Fibroblast of lung (primary cell): Measurements from ENCODE around the gene IGLL1. TPM values are rescaled to one million over a fixed set of nuclear protein-coding genes. Genes with fewer than 3 reads are reported as not detected.
"Not testable (repeated sequence)": the region's sequence is repeated elsewhere in the genome, so short reads cannot be mapped to it uniquely, and the experiment has no call there.

Source experiments
- DNase-seq, 2 donors: peaks; one replicate each; pipeline versions ENCODE4 v3.0.0 to v3.0.0-alpha.2; 2010; ENCODE audit warnings: low read depth in 2 of 2
- H2AFZ ChIP-seq: 2 replicates; pipeline ENCODE4 v1.5.1; 2012; ENCODE audit warnings: low read length, control low read depth, inconsistent platforms
- H3K27ac ChIP-seq: 2 replicates; pipeline ENCODE4 v1.5.1; 2011; ENCODE audit warnings: low read length, control low read depth; ENCODE audit not compliant: insufficient read depth
- H3K27me3 ChIP-seq: 2 replicates; pipeline ENCODE4 v1.5.1; 2011; ENCODE audit warnings: mild to moderate bottlenecking, low read length; ENCODE audit not compliant: control insufficient read depth, insufficient read depth
- H3K36me3 ChIP-seq: 2 replicates; pipeline ENCODE4 v1.5.1; 2011; ENCODE audit warnings: low read length; ENCODE audit not compliant: control insufficient read depth, insufficient read depth
- H3K4me1 ChIP-seq: 2 replicates; pipeline ENCODE4 v1.5.1; 2011; ENCODE audit warnings: low read length; ENCODE audit not compliant: control insufficient read depth, insufficient read depth; ENCODE audit errors: extremely low read depth
- H3K4me2 ChIP-seq: 2 replicates; pipeline ENCODE4 v1.5.1; 2011; ENCODE audit warnings: low read length, control low read depth; ENCODE audit not compliant: insufficient read depth; ENCODE audit errors: extremely low read depth
- H3K4me3 ChIP-seq, 4 experiments: fragments of 200-600 bp in 1 of 4; sonication (generic) in 1 of 4; replicated peaks in 1 of 4; 2 replicates each; pipeline ENCODE4 v1.5.1; 2011 to 2016; ENCODE audit warnings: low read length in 4 of 4, low read depth in 3 of 4, mild to moderate bottlenecking in 3 of 4, control low read depth in 2 of 4, inconsistent platforms in 1 of 4, mixed read lengths in 1 of 4; ENCODE audit not compliant: insufficient read depth in 1 of 4; ENCODE audit errors: control extremely low read depth in 1 of 4
- H3K79me2 ChIP-seq: 2 replicates; pipeline ENCODE4 v1.5.1; 2012; ENCODE audit warnings: mild to moderate bottlenecking, low read length, inconsistent platforms; ENCODE audit not compliant: control insufficient read depth, insufficient read depth
- H3K9ac ChIP-seq: 2 replicates; pipeline ENCODE4 v1.5.1; 2011; ENCODE audit warnings: mild to moderate bottlenecking, low read length, control low read depth; ENCODE audit not compliant: insufficient read depth
- H3K9me3 ChIP-seq: 2 replicates; pipeline ENCODE4 v1.5.1; 2012; ENCODE audit warnings: low read depth, low read length; ENCODE audit not compliant: control insufficient read depth, insufficient read depth
- H4K20me1 ChIP-seq: 2 replicates; pipeline ENCODE4 v1.5.1; 2011; ENCODE audit warnings: low read length; ENCODE audit not compliant: control insufficient read depth, insufficient read depth; ENCODE audit errors: extremely low read depth
- CTCF ChIP-seq, 2 donors: IDR thresholded peaks in 1 of 2; conservative IDR thresholded peaks in 1 of 2; 1 replicate in 1 of 2; 2 replicates in 1 of 2; pipeline ENCODE4 v1.5.1; 2011 to 2012; ENCODE audit warnings: low read length in 2 of 2, control low read depth in 1 of 2, inconsistent platforms in 1 of 2, low read depth in 1 of 2, mild to moderate bottlenecking in 1 of 2
- EZH2 ChIP-seq: IDR thresholded peaks from 2 replicates; pipeline ENCODE4 v1.5.1; 2012; ENCODE audit warnings: low read length, control low read depth, mild to moderate bottlenecking; ENCODE audit errors: missing control alignments
- polyA plus RNA-seq, 2 donors: library from polyadenylated mRNA; depleted of rRNA in 1 of 2; stranded (reverse) in 1 of 2; unstranded in 1 of 2; fragments of >200 nt; gene quantifications; 2 replicates each; pipeline ENCODE4 v1.2.1, GENCODE V29; 2011 to 2012; ENCODE audit warnings: missing spikeins in 1 of 2
- total RNA-seq: library from RNA; depleted of rRNA; stranded (reverse); fragments of >200 nt; gene quantifications from 2 replicates; pipeline ENCODE4 v1.2.1, GENCODE V29; 2014

IGLL1 gene
- total and polyA plus RNA-seq, 2 donors (not counting 1 experiment from before 2014, with no cell fraction given) = not detected

DNA sequence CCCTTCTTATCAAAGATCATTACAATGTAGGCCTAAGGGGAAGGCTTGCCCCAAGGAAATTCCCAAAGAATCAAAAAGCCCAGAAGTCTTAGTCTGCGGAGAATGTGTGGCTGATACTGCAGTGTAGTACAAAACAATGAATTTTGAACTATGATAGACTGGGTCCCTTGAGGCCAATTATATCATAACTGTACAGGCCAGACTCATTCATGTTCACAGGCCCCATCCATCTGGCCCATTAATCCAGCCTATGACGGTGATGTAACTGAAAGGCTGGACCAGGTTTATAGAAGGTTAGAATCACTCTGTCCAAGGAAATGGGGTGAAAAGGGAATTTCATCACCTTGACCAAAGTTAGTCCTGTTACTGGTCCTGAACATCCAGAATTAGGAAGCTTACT lies 35.2 kb downstream of the IGLL1 start:
- Histone ChIP-seq H3K4me3 (no peak overlapping the region), H4K20me1 (no peaks in the 10 kb centered on the region), H3K36me3 (no peaks in the 10 kb centered on the region), H3K27me3 (no peaks in the 10 kb centered on the region), H3K4me1 (no peaks in the 10 kb centered on the region), H3K9me3 (no peaks in the 10 kb centered on the region), H3K79me2 (no peaks in the 10 kb centered on the region), H3K27ac (no peak overlapping the region), H3K9ac (no peak overlapping the region), H3K4me2 (no peak overlapping the region), H2AFZ (no peak overlapping the region)
- TF ChIP-seq EZH2 (no peak), CTCF (conservative IDR thresholded peaks at IDR 0.05 in 1 of 2, IDR thresholded peaks at IDR 0.05 in 1 of 2; ENCODE audit: low read depth in 1 of 2, low read length in 2 of 2) (no peak)
- DNase-seq = no peak

- not testable (repeated sequence) for H3K4me2 ChIP-seq, H3K9ac ChIP-seq, H3K4me1 ChIP-seq, H4K20me1 ChIP-seq, H3K4me3 ChIP-seq, H3K27ac ChIP-seq, H3K27me3 ChIP-seq, DNase-seq, H3K36me3 ChIP-seq, H3K79me2 ChIP-seq, H3K9me3 ChIP-seq, H2AFZ ChIP-seq
These were observed 36.5 kb downstream of the IGLL1 start for GRCh38 chr22:23543506-23544000.

DNA sequence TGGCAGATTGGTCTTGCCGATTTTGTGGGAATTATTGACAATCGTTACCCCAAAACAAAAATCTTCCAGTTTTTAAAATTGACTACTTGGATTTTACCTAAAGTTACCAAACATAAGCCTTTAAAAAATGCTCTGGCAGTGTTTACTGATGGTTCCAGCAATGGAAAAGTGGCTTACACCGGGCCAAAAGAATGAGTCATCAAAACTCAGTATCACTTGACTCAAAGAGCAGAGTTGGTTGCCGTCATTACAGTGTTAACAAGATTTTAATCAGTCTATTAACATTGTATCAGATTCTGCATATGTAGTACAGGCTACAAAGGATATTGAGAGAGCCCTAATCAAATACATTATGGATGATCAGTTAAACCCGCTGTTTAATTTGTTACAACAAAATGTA lies 37.2 kb downstream of the IGLL1 start:
- Histone ChIP-seq H3K4me1 (no peaks in the 10 kb centered on the region), H3K27me3 (no peaks in the 10 kb centered on the region), H3K9ac (no peak overlapping the region), H4K20me1 (no peaks in the 10 kb centered on the region), H2AFZ (no peak overlapping the region), H3K27ac (no peak overlapping the region), H3K36me3 (no peaks in the 10 kb centered on the region), H3K4me2 (no peak overlapping the region), H3K79me2 (no peaks in the 10 kb centered on the region), H3K4me3 (no peak overlapping the region), H3K9me3 (no peaks in the 10 kb centered on the region)
- peak; percentile 27 to 62 for DNase-seq
- TF ChIP-seq EZH2 = no peak

DNA sequence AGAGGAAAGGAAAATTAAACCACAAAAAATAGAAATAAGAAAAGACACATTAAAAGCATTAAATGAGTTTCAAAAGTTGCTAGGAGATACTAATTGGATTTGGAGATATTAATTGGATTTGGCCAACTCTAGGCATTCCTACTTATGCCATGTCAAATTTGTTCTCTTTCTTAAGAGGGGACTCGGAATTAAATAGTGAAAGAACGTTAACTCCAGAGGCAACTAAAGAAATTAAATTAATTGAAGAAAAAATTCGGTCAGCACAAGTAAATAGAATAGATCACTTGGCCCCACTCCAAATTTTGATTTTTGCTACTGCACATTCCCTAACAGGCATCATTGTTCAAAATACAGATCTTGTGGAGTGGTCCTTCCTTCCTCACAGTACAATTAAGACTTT lies 37.7 kb downstream of the IGLL1 start:
- H4K20me1 ChIP-seq, H3K4me1 ChIP-seq, H3K4me3 ChIP-seq, H3K9me3 ChIP-seq, DNase-seq, H3K27me3 ChIP-seq, H3K27ac ChIP-seq, H3K36me3 ChIP-seq, H3K4me2 ChIP-seq, H3K79me2 ChIP-seq, H2AFZ ChIP-seq, H3K9ac ChIP-seq: not testable (repeated sequence)
